HG03571 (cell line): ENCODE results near the gene PKDREJ.
"Not testable (repeated sequence)": the region's sequence is repeated elsewhere in the genome, so short reads cannot be mapped to it uniquely, and the experiment has no call there.

Experiments used
- ATAC-seq: cut with Tn5 transposase; IDR thresholded peaks from one replicate; pipeline ENCODE4 v1.9.1; 2021; ENCODE audit not compliant: unreplicated experiment

The PKDREJ gene, protein sequence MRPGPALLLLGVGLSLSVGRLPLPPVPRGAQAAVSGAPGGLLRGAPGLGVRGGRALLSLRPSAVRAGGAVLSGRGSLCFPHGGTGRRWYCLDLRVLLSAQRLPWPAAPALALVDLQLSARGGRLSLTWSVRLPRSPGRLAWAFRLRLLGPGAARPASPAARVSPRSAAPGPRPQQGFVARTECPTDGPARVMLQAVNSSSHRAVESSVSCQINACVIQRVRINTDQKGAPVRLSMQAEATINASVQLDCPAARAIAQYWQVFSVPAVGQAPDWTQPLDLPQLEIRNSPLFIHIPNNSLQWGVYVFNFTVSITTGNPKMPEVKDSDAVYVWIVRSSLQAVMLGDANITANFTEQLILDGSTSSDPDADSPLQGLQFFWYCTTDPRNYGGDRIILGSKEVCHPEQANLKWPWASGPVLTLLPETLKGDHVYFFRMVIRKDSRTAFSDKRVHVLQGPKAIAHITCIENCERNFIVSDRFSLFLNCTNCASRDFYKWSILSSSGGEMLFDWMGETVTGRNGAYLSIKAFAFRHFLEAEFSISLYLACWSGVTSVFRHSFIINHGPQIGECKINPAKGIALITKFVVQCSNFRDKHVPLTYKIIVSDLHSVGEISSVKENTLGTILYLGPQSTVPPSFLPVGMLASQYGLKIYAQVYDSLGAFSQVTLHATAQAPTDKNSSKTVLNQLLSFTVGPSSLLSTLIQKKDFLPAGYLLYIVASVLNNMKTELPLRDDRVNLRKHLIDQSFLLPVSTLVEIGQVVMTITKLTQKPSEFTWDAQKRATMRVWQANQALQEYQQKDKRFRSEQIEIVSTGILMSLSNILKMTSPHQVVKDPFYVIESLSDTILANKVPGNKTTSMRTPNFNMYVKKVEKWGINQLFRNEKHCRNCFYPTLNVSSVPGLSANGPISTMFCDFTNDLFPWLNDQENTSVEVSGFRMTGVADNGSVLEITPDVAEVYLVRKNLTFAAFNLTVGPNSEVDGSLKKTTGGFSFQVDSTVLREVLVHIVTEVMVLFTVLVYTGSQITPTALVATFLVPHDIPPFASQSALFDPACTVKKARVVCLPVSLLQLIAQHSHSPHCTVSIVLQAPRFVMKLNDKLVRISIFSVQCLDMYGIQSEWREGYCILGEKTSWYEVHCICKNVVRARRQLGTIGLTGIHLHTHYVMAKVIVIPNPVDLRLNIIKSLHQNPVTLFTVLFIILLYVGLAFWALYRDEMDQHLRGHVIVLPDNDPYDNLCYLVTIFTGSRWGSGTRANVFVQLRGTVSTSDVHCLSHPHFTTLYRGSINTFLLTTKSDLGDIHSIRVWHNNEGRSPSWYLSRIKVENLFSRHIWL (N-terminal part only)

DNA sequence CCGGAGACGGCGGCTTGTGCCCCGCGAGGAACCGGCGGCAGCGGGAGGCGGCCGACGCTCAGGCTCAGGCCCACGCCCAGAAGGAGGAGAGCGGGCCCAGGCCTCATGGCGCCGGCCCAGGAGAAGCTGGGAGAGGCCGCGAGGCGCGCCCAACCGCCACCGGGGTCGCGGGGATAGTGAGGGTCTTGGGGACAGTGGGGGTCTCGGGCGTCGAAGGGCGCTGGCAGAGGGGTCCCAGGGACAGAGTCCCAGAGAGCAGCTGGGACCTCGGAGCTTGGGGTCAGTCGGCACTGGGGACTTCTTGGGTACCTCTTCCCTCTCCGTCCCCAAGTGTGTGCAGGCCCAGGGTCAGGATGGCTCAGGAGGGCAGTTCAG is at the start of gene PKDREJ:
TSS of gene PKDREJ (minus strand) at position 128 of the 375 bp plus-strand sequence. CDS start at position 107, 21 bp downstream.
- no peak for ATAC-seq

DNA sequence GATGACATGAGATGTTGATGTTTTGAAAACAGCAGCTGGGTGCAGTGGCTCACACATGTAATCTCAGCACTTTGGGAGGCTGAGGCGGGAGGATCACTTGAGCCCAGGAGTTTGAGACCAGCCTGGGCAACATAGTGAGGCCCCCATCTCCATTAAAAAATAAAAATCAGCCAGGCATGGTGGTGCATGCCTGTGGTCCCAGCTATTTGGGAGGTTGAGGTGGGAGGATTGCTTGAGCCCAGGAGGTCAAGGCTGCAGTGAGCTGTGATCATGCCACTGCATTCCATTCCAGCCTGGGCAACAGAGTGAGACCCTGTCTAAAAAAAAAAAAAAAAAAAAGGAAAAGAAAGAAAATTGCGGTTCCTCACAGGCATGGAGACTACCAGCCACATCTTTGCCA is 49.7 kb upstream of the PKDREJ start:
- ATAC-seq = not testable (repeated sequence)

DNA sequence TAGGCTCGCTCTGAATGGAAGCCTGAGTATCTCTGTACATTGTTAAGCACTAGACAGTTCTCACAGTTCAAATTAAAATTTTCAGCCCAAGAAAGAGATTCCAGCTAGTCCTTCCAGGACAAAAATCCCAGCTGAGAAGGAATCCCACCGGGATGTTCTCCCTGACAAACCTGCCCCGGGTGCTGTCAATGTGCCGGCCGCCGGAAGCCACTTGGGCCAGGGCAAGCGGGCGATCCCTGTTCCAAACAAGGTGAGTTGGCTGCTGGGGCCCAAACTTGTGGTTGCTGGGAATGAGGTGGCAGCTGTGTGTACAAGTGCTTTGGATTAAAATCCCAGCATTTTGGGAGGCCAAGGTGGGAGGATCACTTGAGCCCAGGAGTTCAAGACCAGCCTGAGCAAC is 48.9 kb upstream of the PKDREJ start:
- no peak for ATAC-seq

DNA sequence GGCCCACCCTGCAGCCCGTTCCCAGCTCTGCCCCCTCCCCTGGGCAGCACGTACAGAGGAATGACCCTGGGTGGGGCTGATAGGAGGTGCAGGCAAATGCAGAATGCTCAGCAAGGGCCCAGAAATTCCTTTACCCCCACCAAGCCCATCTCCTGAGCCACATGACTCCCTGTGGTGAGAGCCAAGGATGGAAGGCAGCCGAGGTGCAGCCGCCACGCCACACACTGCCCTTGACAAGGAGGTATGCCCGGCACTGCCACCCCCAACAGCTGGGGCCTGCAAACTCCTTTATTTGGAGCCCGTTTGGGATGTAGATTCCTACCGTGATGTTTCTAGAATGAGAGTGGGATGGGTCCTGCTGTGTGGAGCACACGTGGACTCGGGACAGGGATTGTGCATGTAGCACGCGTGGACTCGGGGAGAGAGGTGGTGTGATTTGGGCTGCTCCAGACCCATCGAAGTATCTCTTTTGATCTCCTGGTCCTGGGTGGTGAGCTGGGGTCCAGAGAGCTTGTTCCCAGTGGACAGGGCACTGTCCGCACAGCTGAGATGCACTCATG is 46.5 kb upstream of the PKDREJ start:
- no peak for ATAC-seq

DNA sequence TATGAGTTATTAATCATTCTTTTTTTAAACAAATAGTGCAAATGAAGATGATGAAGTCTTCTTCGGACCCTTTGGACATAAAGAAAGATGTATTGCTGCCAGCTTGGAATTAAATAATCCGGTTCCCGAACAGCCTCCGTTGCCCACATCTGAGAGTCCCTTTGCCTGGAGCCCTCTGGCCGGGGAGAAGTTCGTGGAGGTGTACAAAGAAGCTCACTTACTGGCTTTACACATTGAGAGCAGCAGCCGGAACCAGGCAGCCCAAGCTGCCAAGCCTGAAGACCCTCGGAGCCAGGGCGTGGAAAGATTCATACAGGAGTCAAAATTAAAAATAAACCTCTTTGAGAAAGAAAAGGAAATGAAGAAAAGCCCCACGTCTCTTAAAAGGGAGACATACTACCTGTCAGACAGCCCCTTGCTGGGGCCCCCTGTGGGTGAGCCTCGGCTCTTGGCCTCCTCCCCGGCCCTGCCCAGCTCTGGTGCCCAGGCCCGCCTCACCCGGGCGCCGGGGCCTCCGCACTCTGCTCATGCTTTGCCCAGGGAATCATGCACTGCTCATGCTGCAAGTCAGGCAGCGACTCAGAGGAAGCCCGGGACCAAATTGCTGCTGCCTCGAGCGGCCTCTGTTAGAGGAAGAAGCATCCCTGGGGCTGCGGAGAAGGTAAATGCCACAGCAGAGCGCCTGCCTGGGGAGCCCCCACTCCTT is 45.3 kb upstream of the PKDREJ start:
- ATAC-seq = no peak

DNA sequence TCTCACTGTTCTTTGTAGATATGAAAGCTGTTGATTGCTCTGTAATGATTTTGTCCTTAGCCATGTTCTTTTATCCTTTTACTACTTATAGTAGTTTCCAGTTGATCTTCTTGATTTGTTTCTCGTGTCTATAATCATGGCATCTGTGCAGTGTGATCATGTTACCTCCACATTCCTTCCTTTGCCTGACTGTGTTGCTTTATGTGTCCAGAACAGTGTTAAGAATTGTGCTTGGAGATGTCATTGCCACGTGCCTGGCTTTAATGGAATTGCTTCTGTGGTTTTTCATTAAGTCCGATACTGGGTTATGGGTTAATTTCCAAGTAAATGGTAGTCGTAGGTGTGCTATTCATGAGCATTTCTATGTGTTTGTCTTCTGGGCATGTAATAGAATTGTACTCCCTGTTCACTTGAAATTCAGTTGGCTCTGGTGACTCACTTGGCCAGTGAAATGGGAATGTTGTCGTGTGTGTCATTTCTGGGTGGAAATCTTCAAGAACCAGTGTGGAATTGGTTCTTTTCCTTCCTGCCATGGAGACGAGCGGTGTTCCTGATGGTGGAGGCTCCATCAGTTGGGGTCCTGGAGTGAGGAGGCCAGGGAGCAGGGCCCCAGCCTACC is 40.3 kb upstream of the PKDREJ start:
- ATAC-seq = no peak

DNA sequence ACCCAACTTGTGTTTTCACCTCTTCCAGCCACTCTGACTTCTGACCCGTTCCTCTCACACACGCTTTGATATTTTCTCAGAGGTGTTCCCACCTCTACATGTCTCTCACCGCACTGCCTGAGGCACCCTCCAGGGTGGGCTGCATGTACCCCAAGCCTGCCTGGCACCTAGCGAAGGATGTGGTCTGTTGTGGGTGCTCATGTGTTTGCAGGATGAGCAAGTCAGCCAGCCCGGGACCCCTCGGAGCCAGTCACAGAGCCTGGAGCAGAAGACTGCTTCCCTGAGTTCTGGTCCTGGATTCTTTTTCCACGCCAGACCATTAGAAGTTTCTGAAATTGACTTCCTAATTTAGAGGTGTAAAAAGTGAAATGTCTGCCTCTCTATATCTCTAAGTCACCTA is 37.3 kb upstream of the PKDREJ start:
- ATAC-seq = no peak

DNA sequence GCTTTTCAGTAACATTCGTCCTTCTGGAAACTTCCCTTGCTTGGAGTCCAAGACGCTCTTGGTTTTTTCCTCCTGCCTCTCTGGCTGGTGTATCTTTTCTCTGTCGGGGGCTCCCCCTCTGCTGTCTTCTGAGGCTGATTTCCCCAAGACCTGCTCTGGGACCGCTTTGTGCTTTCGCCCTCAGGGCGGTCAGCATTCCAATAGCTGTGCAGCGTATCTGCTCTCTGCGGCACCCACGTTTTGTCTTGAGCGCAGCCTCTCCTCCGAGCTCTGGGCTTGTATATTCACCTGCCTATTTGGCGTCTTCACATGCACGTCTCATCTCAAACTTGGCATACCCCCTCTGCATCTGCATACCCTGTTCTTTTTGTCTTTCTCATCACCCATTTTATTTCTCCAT is 36.0 kb upstream of the PKDREJ start:
- ATAC-seq = no peak

DNA sequence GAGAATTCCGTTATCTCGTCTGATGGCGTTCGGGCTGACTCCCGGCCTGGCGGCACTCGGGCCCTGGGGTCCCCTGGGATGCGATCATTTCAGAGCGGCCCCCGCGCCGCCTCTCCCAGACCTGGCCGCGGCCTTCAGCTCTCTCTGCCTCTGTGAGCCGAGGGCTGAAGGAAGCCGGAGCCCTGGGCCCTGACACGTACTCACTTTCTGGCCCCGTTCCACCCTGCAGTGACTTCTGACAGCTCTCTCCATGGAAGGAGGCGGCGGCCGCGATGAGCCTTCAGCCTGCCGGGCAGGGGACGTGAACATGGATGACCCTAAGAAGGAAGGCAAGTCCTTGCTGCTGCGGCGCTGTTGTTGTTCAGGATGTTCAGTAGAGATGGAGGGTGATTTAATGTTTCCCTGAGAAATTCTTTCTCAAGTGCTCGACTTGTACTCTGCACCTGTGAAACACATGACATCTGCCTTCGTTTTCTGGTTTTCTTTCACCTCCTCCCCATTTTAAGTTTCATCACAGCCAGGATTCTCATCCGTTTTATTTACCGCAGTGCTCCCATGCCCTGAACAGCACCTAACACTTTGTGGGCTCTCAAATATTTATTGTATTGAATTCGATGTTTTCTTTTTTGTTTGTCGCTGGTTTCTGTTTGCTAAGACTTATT is 34.1 kb upstream of the PKDREJ start:
- peak; percentile 23 for ATAC-seq

DNA sequence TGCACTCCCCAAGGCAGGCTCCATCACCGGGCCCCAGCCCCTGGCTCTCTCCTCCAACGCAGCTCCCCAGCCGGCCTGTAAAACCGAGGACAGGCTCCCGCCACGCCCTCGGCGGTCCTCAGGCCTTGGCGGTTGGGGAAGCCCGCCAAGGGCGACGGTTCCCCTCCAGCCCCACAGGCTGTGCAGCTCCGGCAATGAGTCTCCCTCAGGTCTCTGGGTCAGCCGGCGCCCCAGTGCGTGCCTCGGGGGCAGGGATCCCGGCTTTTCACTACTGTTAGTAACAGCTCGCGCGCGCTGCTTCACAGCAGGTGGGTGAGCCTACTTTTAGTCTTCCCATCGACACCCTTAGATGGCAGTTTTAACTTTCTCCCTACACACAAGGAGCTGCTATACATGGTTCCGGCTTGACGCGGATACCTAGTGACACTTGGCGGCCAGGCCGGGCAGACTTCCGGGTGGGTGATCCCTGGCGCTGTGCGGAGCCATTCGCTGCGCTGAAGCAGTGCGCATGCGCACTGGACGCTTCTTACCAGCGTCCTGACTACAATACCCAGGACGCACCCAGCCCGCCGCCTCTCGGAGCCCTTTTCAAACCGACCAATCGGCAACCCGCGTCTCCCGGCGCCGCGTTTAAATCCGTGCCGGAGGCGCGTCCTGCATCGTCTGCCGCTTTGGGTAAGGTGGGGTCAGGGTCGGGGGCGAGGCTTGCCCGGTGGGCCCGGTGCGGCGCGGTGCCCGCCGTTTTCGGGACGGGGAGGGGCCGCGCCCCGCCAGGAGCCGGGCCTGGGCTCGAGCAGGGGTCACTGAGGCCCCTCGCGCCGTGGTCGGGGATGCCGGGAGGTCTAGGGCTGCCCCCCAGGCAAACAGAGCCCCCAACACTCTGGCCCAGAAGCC is 33.4 kb upstream of the PKDREJ start, which contains the start of gene GTSE1:
TSS of gene GTSE1 (plus strand) at position 614 of the 894 bp plus-strand sequence. CDS start 531 bp downstream, outside the sequence.
- peak; percentile 87 for ATAC-seq

DNA sequence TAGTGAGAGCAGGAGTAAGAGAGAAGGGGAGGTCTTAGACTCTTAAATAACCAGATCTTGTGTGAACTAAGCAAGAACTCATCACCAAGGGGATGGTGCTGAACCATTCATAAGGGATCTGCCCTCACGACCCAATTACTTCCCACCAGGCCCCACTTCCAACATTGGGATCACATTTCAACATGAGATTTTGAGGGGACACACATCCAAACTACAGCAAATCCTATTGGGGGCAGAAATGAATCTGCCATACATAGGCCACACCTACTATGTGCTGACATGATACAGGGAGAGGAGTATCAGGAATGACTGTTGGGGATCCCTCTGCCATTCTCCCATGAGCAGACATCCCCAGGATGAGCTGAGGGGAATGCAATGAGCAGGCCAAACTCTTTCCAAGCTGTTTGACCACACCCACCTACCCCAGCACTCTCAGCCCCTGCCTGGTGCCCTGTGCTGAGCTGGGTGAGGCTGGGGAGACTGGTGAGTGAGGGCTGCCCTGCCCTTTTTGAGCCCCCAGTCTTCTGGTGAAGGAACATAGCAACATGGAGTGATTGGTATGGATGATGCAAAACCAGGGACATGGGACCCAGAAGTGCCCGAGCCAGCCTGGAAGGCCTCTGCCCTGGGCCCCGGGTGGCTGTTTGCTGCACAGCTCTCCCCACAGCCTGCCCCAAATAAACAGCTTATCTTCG is 32.3 kb upstream of the PKDREJ start:
- no peak for ATAC-seq

DNA sequence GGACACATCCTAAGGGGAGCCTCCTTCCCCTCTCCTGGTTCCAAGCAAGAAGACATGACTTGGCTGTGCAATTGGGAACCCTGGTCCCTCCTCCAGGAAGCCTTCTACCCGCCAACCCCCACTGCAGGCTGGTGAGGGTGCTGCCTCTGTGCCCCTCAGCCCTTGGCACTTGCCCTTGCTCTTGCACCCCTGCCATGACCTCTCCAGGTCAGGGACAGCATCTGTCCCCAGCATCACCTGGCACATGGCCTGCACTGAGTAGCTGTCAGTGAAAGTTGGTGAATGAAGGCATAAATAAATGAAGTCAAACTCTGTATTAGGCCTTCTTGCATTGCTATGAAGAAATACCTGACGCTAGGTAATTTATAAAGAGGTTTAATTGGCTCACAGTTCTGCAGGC is 31.6 kb upstream of the PKDREJ start:
- no peak for ATAC-seq

DNA sequence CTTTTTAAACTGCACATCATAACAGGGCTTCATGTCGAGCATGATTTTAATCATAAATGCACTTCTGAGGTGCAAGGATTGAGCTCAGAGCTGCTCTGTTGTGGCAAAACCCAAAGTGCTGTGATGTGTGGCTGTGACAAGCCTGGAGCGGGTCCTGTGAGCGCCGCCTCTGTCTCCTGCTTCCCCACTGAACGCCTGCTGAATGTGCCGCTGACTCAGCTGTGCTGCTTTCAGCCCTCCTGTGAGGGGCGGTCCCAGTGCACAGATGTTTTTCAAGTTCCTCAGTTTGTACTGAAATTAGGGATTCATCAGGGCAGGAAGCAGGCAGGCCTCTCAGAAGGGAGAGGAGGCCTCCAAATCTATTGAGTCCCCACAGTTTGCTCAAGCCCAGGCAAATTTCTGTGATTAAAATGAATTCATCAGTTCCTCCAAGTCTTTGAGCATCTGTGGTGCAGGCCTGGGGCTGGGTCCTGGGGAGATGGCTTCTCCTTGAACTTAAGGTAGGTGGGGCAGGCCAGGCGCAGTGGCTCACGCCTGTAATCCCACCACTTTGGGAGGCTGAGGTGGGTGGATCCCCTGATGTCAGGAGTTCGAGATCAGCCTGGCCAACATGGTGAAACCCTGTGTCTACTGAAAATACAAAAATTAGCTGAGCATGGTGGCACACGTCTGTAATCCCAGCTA is 30.6 kb upstream of the PKDREJ start:
- no peak for ATAC-seq

DNA sequence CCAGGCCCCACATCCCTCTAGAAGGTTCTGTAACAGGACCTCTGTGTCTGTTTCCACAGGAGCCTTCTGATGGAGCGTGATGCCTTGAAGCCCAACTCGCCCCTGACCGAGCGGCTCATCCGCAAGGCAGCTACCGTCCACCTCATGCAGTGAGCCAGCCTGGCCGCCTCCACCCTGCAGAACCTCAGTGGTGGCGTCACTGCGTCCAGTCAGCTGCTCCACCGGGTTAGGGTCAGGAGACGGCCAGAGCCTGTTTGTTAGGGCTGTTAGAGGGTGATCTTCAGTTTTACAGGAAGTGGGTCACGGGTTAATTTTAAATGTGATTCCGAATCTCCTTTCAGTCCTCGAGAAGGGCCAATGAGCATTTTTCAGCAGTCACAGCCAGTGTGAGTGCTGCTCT is 29.6 kb upstream of the PKDREJ start:
- no peak for ATAC-seq

DNA sequence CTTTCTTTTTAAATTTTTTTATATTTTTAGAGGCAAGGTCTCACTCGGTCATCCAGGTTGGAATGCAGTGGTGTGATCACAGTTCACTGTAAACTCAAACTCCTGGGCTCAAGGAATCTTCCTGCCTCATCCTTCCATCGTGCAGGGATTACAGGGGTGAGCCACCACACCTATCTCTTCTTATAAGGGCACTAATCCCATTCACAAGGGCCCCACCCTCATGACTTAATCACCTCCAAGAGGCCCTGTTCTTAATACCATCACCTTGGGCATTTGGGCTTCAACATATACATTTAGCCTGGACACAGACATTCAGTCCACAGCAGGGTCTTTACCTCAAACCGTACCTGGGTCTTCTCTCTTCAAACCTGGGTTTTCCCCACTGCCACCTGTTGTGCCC is 29.0 kb upstream of the PKDREJ start:
- no peak for ATAC-seq

DNA sequence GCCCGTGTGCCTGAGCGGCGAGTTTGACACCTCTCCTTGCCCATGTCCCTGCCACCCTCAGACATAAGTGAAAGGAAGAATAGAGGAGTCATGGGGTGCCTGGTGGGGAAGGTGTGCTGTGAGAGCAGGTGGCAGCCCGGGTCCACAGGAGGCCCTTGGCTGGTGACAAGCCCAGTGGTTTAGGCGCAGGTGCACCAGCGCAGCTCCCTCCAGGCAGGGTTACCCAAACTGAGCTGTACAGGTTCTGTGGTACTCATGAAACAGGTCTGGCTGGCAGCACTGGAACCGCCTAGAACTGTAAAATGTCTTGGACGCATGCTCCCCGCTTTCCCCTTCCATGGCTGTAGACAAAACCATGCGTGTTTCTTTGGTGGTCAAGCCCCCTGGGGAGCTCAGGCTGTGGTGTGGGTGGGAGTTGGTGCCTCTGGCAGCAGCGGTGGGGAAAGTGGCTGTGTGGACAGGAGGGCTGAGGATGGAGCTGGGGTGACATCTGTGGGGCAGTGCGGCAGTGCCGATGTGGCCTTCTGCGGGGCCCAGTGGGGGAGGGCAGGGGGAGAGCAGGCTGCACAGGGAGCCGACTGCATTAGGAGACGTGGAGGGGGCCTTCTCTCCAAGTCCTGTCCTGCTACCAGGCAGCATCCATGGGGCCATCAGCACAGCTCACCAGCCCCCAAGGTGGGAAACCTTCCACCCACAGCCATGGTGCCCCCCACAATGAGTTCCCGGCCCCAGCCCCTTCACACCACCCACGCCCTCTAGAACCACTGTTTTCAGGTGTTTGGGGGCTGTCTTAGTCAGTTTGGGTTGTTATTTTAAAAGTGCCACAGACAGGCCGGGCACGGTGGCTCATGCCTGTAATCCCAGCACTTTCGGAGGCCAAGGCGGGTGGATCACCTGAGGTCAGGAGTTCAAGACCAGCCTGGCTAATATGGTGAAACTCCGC is 28.0 kb upstream of the PKDREJ start:
- no peak for ATAC-seq
